HEK293 (cell line): Measurements from ENCODE around the gene CNBP.
A peak's percentile ranks its signal among the peaks of the same experiment; 100 is the strongest.
"Not testable (repeated sequence)": the region's sequence is repeated elsewhere in the genome, so short reads cannot be mapped to it uniquely, and the experiment has no call there.

Experiments
- CTCF ChIA-PET: fragments of 350-600 bp; formaldehyde crosslinking; extraction: SDS; loops from one replicate; lab custom pipeline; 2021; ENCODE audit warnings: antibody characterized with exemption; lab: Yijun Ruan, JAX
- POLR2A ChIA-PET: fragments of 300-600 bp; formaldehyde crosslinking; extraction: SDS; loops from one replicate; lab custom pipeline; 2020; ENCODE audit warnings: antibody characterized with exemption, inconsistent platforms; lab: Yijun Ruan, JAX
- H3K27ac ChIP-seq: fragments of 200-500 bp; sonication (Bioruptor generic); 2 replicates; pipeline ENCODE4 v1.5.1; 2014; ENCODE audit warnings: low read depth, low read length, control low read depth, inconsistent platforms; ENCODE audit errors: extremely low read depth
- H3K36me3 ChIP-seq, 2 experiments: fragments of 200-500 bp in 1 of 2; sonication (Bioruptor generic) in 1 of 2; 1 replicate in 1 of 2; 2 replicates in 1 of 2; pipeline ENCODE4 v1.5.1; 2014 to 2017; ENCODE audit warnings: inconsistent platforms in 2 of 2, low read length in 2 of 2; ENCODE audit not compliant: control insufficient read depth in 2 of 2, insufficient read depth in 1 of 2
- H3K4me1 ChIP-seq: fragments of 200-500 bp; sonication (Bioruptor generic); 2 replicates; pipeline ENCODE4 v1.5.1; 2014; ENCODE audit warnings: mild to moderate bottlenecking, low read length, inconsistent platforms; ENCODE audit not compliant: control insufficient read depth, insufficient read depth
- H3K4me3 ChIP-seq: 2 replicates; pipeline ENCODE4 v1.5.1; 2011; ENCODE audit warnings: low read depth, mild to moderate bottlenecking, control low read depth, low read length, moderate library complexity
- H3K9me3 ChIP-seq: fragments of 200-500 bp; sonication (Bioruptor generic); 2 replicates; pipeline ENCODE4 v1.5.1; 2014; ENCODE audit warnings: low read depth, low read length, inconsistent platforms; ENCODE audit not compliant: control insufficient read depth, insufficient read depth
- KLF1 ChIP-seq: fragments of 450-650 bp; formaldehyde crosslinking; IDR thresholded peaks from 2 replicates; pipeline ENCODE4 v1.5.1; 2016; ENCODE audit warnings: missing biosample characterization, missing genetic modification characterization
- OSR2 ChIP-seq: fragments of 450-650 bp; formaldehyde crosslinking; IDR thresholded peaks from 2 replicates; pipeline ENCODE4 v1.5.1; 2016; ENCODE audit warnings: missing biosample characterization, missing genetic modification characterization
- ZBTB20 ChIP-seq: fragments of 450-650 bp; formaldehyde crosslinking; IDR thresholded peaks from 2 replicates; pipeline ENCODE4 v1.5.1; 2016; ENCODE audit warnings: missing biosample characterization, missing genetic modification characterization
- ZBTB8A ChIP-seq: fragments of 450-650 bp; formaldehyde crosslinking; IDR thresholded peaks from 2 replicates; pipeline ENCODE4 v1.5.1; 2016; ENCODE audit warnings: missing biosample characterization, missing genetic modification characterization
- ZFP69B ChIP-seq: fragments of 450-650 bp; formaldehyde crosslinking; IDR thresholded peaks from 2 replicates; pipeline ENCODE4 v1.5.1; 2016; ENCODE audit warnings: missing biosample characterization, missing genetic modification characterization
- ZNF140 ChIP-seq: fragments of 450-650 bp; formaldehyde crosslinking; IDR thresholded peaks from 2 replicates; pipeline ENCODE4 v1.5.1; 2016; ENCODE audit warnings: missing biosample characterization, missing genetic modification characterization
- ZNF175 ChIP-seq: fragments of 450-650 bp; formaldehyde crosslinking; IDR thresholded peaks from 2 replicates; pipeline ENCODE4 v1.5.1; 2016; ENCODE audit warnings: missing biosample characterization, missing genetic modification characterization
- ZNF239 ChIP-seq: fragments of 450-650 bp; formaldehyde crosslinking; IDR thresholded peaks from 2 replicates; pipeline ENCODE4 v1.5.1; 2016; ENCODE audit warnings: missing biosample characterization, missing genetic modification characterization
- ZNF266 ChIP-seq: fragments of 450-650 bp; formaldehyde crosslinking; IDR thresholded peaks from 2 replicates; pipeline ENCODE4 v1.5.1; 2016; ENCODE audit warnings: missing biosample characterization, missing genetic modification characterization, low read depth
- ZNF37A ChIP-seq: fragments of 450-650 bp; IDR thresholded peaks from 2 replicates; pipeline ENCODE4 v1.5.1; 2018; ENCODE audit warnings: missing biosample characterization, missing genetic modification characterization
- ZNF394 ChIP-seq: fragments of 450-650 bp; formaldehyde crosslinking; IDR thresholded peaks from 2 replicates; pipeline ENCODE4 v1.5.1; 2016; ENCODE audit warnings: missing biosample characterization, missing genetic modification characterization, mild to moderate bottlenecking, moderate library complexity, borderline replicate concordance
- ZNF426 ChIP-seq: fragments of 450-650 bp; formaldehyde crosslinking; IDR thresholded peaks from 2 replicates; pipeline ENCODE4 v1.5.1; 2017; ENCODE audit warnings: missing biosample characterization, missing genetic modification characterization, mild to moderate bottlenecking, inconsistent platforms, moderate library complexity
- ZNF610 ChIP-seq: fragments of 450-650 bp; formaldehyde crosslinking; IDR thresholded peaks from 2 replicates; pipeline ENCODE4 v1.5.1; 2016; ENCODE audit warnings: missing biosample characterization, missing genetic modification characterization, borderline replicate concordance
- ZNF623 ChIP-seq: fragments of 450-650 bp; formaldehyde crosslinking; IDR thresholded peaks from 2 replicates; pipeline ENCODE4 v1.5.1; 2016; ENCODE audit warnings: missing biosample characterization, missing genetic modification characterization
- TF ChIP-seq, protein P1 (sequence below): fragments of 450-650 bp; formaldehyde crosslinking; conservative IDR thresholded peaks from 2 replicates; pipeline ENCODE4 v1.5.1; 2016; ENCODE audit warnings: low read depth, missing biosample characterization, missing genetic modification characterization
- TF ChIP-seq, protein P2 (sequence below): fragments of 450-650 bp; formaldehyde crosslinking; conservative IDR thresholded peaks from 2 replicates; pipeline ENCODE4 v1.5.1; 2016; ENCODE audit warnings: low read depth, missing biosample characterization, missing genetic modification characterization
- TF ChIP-seq, protein P3 (sequence below): fragments of 450-650 bp; formaldehyde crosslinking; IDR thresholded peaks from 2 replicates; pipeline ENCODE4 v1.5.1; 2016; ENCODE audit warnings: missing biosample characterization, missing genetic modification characterization
- TF ChIP-seq, protein P4 (sequence below): fragments of 450-650 bp; formaldehyde crosslinking; IDR thresholded peaks from 2 replicates; pipeline ENCODE4 v1.5.1; 2016; ENCODE audit warnings: missing biosample characterization, missing genetic modification characterization

Gene CNBP

DNA sequence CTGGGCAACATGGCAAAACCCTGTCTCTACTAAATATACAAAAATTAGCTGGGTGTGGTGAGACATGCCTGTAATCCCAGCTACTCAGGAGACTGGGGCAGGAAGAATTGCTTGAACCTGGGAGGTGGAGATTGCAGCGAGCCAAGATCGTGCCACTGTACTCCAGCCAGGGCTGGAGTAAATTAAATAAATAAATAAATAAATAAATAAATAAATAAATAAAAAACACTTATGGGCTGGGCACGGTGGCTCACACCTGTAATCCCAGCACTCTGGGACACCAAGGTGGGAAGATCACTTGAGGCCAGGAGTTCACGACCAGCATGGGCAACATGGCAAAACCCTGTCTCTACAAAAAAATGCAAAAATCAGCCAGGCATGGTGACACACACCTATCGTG, 42.7 kb downstream of the CNBP start:
- H3K4me1 ChIP-seq, H3K4me3 ChIP-seq, CTCF ChIA-PET, H3K9me3 ChIP-seq, H3K27ac ChIP-seq, POLR2A ChIA-PET: not testable (repeated sequence)
- H3K36me3 ChIP-seq = peaks cover 13 to 51% of the 10 kb centered on the region in 2 experiments; a peak in 2 of 3 replicates
- TF ChIP-seq ZNF426 (tag by site-specific recombination) = peak; percentile 38
- TF ChIP-seq ZNF394 (tag by site-specific recombination) = peak; percentile 57; the same call in 1 of the 2 replicates
- TF ChIP-seq ZNF140 = peak; percentile 23; the same call in 1 of the 2 replicates
- TF ChIP-seq, protein P1, sequence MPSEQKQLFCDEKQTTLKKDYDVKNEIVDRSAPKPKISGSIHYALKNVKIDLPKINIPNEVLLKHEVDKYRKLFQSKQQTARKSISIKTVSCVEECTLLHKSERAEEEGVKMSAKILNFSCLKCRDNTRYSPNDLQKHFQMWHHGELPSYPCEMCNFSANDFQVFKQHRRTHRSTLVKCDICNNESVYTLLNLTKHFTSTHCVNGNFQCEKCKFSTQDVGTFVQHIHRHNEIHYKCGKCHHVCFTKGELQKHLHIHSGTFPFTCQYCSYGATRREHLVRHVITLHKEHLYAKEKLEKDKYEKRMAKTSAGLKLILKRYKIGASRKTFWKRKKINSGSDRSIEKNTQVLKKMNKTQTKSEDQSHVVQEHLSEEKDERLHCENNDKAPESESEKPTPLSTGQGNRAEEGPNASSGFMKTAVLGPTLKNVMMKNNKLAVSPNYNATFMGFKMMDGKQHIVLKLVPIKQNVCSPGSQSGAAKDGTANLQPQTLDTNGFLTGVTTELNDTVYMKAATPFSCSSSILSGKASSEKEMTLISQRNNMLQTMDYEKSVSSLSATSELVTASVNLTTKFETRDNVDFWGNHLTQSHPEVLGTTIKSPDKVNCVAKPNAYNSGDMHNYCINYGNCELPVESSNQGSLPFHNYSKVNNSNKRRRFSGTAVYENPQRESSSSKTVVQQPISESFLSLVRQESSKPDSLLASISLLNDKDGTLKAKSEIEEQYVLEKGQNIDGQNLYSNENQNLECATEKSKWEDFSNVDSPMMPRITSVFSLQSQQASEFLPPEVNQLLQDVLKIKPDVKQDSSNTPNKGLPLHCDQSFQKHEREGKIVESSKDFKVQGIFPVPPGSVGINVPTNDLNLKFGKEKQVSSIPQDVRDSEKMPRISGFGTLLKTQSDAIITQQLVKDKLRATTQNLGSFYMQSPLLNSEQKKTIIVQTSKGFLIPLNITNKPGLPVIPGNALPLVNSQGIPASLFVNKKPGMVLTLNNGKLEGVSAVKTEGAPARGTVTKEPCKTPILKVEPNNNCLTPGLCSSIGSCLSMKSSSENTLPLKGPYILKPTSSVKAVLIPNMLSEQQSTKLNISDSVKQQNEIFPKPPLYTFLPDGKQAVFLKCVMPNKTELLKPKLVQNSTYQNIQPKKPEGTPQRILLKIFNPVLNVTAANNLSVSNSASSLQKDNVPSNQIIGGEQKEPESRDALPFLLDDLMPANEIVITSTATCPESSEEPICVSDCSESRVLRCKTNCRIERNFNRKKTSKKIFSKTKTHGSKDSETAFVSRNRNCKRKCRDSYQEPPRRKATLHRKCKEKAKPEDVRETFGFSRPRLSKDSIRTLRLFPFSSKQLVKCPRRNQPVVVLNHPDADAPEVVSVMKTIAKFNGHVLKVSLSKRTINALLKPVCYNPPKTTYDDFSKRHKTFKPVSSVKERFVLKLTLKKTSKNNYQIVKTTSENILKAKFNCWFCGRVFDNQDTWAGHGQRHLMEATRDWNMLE (tag by site-specific recombination) = peak; percentile 62; the same call in 1 of the 2 replicates
- TF ChIP-seq ZNF623 = peak; percentile 21; the same call in 1 of the 2 replicates
- TF ChIP-seq, protein P2, sequence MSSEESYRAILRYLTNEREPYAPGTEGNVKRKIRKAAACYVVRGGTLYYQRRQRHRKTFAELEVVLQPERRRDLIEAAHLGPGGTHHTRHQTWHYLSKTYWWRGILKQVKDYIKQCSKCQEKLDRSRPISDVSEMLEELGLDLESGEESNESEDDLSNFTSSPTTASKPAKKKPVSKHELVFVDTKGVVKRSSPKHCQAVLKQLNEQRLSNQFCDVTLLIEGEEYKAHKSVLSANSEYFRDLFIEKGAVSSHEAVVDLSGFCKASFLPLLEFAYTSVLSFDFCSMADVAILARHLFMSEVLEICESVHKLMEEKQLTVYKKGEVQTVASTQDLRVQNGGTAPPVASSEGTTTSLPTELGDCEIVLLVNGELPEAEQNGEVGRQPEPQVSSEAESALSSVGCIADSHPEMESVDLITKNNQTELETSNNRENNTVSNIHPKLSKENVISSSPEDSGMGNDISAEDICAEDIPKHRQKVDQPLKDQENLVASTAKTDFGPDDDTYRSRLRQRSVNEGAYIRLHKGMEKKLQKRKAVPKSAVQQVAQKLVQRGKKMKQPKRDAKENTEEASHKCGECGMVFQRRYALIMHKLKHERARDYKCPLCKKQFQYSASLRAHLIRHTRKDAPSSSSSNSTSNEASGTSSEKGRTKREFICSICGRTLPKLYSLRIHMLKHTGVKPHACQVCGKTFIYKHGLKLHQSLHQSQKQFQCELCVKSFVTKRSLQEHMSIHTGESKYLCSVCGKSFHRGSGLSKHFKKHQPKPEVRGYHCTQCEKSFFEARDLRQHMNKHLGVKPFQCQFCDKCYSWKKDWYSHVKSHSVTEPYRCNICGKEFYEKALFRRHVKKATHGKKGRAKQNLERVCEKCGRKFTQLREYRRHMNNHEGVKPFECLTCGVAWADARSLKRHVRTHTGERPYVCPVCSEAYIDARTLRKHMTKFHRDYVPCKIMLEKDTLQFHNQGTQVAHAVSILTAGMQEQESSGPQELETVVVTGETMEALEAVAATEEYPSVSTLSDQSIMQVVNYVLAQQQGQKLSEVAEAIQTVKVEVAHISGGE = peak; percentile 42; the same call in 1 of the 2 replicates

DNA sequence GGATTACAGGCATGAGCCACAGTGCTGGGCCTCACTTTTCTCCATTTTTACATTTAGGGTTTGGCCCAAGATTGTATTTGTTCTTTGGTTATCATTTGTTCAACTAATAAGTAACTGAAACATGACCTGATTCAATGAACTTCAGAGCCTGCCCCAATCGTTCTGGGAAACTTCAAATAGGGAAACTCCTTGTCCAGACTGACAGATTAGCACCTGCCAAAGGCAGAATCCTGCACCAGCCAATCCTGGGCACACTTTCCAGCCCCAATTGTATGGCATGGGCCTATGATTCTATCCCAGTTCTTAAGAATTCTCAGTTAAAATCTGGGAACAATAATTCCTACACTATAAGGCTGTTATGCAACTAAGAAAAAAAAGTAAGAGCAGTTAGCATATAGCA, 43.8 kb downstream of the CNBP start:
- Histone ChIP-seq H3K27ac (no peak overlapping the region), H3K9me3 (no peaks in the 10 kb centered on the region), H3K4me3 (no peak overlapping the region), H3K36me3 (peaks cover 10 to 42% of the 10 kb centered on the region in 2 experiments; a peak in 2 of 3 replicates), H3K4me1 (no peaks in the 10 kb centered on the region)
- TF ChIP-seq ZBTB20 (tag by site-specific recombination) = no peak
- no peak for TF ChIP-seq OSR2 (tag by site-specific recombination)
- TF ChIP-seq ZBTB8A (tag by site-specific recombination) = no peak
- TF ChIP-seq, protein P3, sequence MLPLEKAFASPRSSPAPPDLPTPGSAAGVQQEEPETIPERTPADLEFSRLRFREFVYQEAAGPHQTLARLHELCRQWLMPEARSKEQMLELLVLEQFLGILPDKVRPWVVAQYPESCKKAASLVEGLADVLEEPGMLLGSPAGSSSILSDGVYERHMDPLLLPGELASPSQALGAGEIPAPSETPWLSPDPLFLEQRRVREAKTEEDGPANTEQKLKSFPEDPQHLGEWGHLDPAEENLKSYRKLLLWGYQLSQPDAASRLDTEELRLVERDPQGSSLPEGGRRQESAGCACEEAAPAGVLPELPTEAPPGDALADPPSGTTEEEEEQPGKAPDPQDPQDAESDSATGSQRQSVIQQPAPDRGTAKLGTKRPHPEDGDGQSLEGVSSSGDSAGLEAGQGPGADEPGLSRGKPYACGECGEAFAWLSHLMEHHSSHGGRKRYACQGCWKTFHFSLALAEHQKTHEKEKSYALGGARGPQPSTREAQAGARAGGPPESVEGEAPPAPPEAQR (tag by site-specific recombination) = no peak
- no peak for TF ChIP-seq ZNF610
- TF ChIP-seq, protein P4, sequence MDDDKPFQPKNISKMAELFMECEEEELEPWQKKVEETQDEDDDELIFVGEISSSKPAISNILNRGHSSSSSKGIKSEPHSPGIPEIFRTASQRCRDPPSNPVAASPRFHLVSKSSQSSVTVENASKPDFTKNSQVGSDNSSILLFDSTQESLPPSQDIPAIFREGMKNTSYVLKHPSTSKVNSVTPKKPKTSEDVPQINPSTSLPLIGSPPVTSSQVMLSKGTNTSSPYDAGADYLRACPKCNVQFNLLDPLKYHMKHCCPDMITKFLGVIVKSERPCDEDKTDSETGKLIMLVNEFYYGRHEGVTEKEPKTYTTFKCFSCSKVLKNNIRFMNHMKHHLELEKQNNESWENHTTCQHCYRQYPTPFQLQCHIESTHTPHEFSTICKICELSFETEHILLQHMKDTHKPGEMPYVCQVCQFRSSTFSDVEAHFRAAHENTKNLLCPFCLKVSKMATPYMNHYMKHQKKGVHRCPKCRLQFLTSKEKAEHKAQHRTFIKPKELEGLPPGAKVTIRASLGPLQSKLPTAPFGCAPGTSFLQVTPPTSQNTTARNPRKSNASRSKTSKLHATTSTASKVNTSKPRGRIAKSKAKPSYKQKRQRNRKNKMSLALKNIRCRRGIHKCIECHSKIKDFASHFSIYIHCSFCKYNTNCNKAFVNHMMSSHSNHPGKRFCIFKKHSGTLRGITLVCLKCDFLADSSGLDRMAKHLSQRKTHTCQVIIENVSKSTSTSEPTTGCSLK (tag by site-specific recombination) = no peak
- TF ChIP-seq ZNF37A = no peak
- no peak for TF ChIP-seq KLF1
- TF ChIP-seq ZNF175 (tag by site-specific recombination) = no peak
- no peak for TF ChIP-seq ZFP69B
- no peak for TF ChIP-seq ZNF266 (tag by site-specific recombination)
- no peak for TF ChIP-seq ZNF239 (tag by site-specific recombination)
- ChIA-PET POLR2A (no interaction called here), CTCF (interaction anchor here (0.7 kb wide), 2 partner anchors 102 to 115 kb away, joined by 3 read pairs; no protein-coding TSS in a partner anchor)

DNA sequence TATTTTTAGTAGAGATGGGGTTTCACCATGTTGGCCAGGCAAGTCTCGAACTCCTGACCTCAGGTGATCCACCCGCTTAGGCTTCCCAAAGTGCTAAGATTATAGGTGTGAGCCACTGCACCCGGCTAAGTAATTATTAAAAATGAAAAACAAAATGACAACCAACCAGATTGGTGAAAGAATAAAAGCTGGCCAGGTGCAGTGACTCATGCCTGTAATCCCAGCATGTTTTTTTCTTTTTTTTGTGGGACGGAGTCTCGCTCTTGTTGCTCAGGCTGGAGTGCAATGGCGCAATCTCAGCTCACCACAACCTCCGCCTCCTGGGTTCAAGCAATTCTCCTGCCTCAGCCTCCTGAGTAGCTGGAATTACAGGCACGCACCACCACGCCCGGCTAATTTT, 47.4 kb downstream of the CNBP start:
- H3K27ac ChIP-seq, POLR2A ChIA-PET, H3K9me3 ChIP-seq, H3K4me3 ChIP-seq, H3K4me1 ChIP-seq: not testable (repeated sequence)
- CTCF ChIA-PET = interaction anchor here (1.1 kb wide), 1 partner anchor 13 kb away, joined by 3 read pairs; no protein-coding TSS in a partner anchor
- peaks cover 7 to 56% of the 10 kb centered on the region in 2 experiments; a peak in 2 of 3 replicates for H3K36me3 ChIP-seq
